ENCODE results near the gene KMT2D. TPM values are rescaled to one million over a fixed set of nuclear protein-coding genes. Genes with fewer than 3 reads are reported as not detected.

The KMT2D gene
- total RNA-seq, 3 donors from 2014 or later (not counting 1 experiment from before 2014, with no cell fraction given) = 164 to 186 (median 182) TPM

DNA sequence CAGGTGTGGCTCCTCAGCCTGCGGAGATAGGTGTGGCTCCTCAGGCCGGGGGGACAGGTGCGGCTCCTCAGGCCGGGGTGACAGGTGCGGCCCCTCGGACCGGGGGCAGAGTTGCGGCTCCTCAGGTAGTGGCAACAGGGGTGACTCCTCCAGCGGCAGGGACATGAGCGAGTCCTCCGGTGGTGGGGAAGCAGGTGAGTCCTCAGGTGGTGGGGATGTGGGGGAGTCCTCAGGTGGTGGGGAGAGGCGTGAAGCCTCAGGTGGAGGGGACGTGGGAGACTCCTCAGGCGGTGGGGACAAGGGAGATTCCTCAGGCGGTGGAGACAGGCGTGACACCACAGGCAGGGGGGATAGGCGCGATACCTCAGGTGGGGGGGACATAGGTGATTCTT is 9.2 kb downstream of the KMT2D start:
- 96% methylated on average over 18 of the region's 18 CpGs for WGBS (ENCODE audit: insufficient coverage)
- Histone ChIP-seq H3K27ac (ENCODE audit: low read length) (no peak overlapping the region), H3K36me3 (ENCODE audit: control insufficient read depth, insufficient read depth, low read length) (peaks cover 85% of the 10 kb centered on the region), H3K9me3 (ENCODE audit: control insufficient read depth, insufficient read depth, low read length) (no peaks in the 10 kb centered on the region), H3K4me3 (ENCODE audit: low read length) (no peak overlapping the region), H3K27me3 (ENCODE audit: control insufficient read depth, insufficient read depth, low read length) (no peaks in the 10 kb centered on the region), H3K4me1 (ENCODE audit: control insufficient read depth, insufficient read depth, low read length) (peaks cover 15% of the 10 kb centered on the region)
- intact Hi-C loops (cut with micrococcal nuclease) = no loop called here
- DNase-seq (no peak), ATAC-seq (no peak)
- TF ChIP-seq, protein P1, sequence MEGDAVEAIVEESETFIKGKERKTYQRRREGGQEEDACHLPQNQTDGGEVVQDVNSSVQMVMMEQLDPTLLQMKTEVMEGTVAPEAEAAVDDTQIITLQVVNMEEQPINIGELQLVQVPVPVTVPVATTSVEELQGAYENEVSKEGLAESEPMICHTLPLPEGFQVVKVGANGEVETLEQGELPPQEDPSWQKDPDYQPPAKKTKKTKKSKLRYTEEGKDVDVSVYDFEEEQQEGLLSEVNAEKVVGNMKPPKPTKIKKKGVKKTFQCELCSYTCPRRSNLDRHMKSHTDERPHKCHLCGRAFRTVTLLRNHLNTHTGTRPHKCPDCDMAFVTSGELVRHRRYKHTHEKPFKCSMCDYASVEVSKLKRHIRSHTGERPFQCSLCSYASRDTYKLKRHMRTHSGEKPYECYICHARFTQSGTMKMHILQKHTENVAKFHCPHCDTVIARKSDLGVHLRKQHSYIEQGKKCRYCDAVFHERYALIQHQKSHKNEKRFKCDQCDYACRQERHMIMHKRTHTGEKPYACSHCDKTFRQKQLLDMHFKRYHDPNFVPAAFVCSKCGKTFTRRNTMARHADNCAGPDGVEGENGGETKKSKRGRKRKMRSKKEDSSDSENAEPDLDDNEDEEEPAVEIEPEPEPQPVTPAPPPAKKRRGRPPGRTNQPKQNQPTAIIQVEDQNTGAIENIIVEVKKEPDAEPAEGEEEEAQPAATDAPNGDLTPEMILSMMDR (IDR thresholded peaks at IDR 0.05) = no peak
- peak overlapping the region; percentile 48 to 57 for H3K27ac Mint-ChIP-seq
- H3K36me3 Mint-ChIP-seq = peaks cover 15% of the 10 kb centered on the region
- no peak overlapping the region for H3K4me3 Mint-ChIP-seq
- no peaks in the 10 kb centered on the region for H3K9me3 Mint-ChIP-seq
- H3K4me1 Mint-ChIP-seq = peaks cover 25 to 47% of the 10 kb centered on the region in 2 donors
- no peaks in the 10 kb centered on the region for H3K27me3 Mint-ChIP-seq (ENCODE audit: low read depth in 2 of 2)

DNA sequence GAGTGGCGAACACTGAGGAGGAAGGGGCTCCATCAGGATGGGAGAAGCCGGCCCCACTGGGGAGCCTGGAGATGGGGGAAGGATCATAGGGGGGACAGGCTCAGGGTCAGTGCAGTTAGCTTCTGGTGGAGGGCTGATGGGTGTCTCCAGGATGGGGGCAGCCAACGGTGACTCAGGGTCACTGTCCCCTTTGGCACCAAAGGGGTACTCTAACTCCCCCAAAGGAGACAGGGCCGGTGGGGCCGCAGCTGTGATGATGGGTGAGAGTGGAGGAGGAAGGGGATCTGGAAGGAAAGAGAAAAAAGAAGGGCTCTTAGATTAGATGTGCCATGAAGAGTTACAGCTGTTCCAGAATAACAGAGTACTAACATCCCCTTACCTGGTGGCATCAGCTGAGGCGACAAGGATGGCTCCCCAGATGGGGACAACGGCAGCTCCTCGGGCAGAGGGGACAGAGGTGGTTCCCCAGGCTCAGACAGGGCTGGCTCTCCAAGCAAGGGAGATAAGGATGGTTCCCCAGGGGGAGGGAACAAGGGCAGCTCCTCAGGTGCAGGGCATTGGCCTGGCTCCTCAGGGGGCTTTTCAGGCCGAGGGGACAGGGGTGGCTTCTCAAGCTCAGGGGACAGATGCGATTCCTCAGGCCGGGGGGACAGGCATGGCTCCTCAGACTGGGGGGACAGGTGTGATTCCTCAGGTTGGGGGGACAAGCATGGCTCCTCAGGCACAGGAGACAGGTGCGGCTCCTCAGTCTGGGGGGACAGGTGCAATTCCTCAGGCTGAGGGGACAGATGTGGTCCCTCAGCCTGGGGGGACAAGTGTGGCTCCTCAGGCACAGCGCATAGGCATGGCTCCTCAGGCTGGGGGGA is 9.9 kb downstream of the KMT2D start:
- peaks cover 18 to 40% of the 10 kb centered on the region in 2 donors for H3K4me1 Mint-ChIP-seq
- no peak overlapping the region for H3K27ac ChIP-seq (ENCODE audit: low read length)
- intact Hi-C loops (cut with micrococcal nuclease) = no loop called here
- ATAC-seq = no peak
- peaks cover 92% of the 10 kb centered on the region for H3K36me3 ChIP-seq (ENCODE audit: control insufficient read depth, insufficient read depth, low read length)
- peaks cover 10% of the 10 kb centered on the region for H3K4me1 ChIP-seq (ENCODE audit: control insufficient read depth, insufficient read depth, low read length)
- no peaks in the 10 kb centered on the region for H3K27me3 ChIP-seq (ENCODE audit: control insufficient read depth, insufficient read depth, low read length)
- no peak for DNase-seq
- H3K4me3 Mint-ChIP-seq = no peak overlapping the region
- H3K4me3 ChIP-seq (ENCODE audit: low read length) = no peak overlapping the region
- peak overlapping the region in 1 of 2 donors; percentile 69 for H3K27ac Mint-ChIP-seq
- TF ChIP-seq, protein P1 (IDR thresholded peaks at IDR 0.05) = no peak
- no peaks in the 10 kb centered on the region for H3K27me3 Mint-ChIP-seq (ENCODE audit: low read depth in 2 of 2)
- peaks cover 15% of the 10 kb centered on the region for H3K36me3 Mint-ChIP-seq
- no peaks in the 10 kb centered on the region for H3K9me3 ChIP-seq (ENCODE audit: control insufficient read depth, insufficient read depth, low read length)
- WGBS (ENCODE audit: insufficient coverage) = 92% methylated on average over 13 of the region's 13 CpGs
- H3K9me3 Mint-ChIP-seq = no peaks in the 10 kb centered on the region

DNA sequence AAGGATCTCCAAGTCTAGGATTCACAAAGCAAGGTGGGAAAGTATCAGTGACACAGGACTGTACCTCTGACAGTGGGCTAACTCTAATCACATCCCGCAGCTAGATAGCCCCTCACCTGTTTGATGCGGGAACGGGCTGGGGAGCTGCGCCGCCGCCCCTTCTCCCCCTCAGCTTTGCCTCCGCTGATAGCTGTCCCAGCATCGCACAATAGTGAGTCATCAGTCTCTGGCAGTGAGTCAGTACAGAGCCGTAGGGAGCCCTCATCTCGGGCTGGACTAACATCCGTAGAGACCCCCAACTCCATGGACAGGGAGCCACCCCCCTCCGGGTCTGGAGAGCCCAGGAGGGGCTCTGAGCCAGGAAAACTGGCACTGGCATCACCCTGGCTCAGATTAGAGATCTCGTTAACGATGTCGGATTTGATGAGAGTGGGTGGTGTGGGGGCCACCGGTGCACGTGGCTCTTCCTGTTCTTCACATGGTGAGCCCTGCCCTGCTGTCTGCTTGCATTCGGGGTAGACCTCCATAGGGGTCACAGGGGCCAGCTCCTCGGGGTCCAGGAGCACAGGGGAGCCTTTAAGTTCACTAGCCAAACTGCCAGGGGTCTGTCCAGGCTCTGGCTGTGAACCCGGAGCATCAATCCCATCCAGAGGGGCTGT is 10.9 kb downstream of the KMT2D start:
- Mint-ChIP-seq H3K4me1 (peaks cover 8 to 31% of the 10 kb centered on the region in 2 donors), H3K27ac (peak overlapping the region in 1 of 2 donors; percentile 69), H3K9me3 (no peaks in the 10 kb centered on the region), H3K4me3 (no peak overlapping the region), H3K27me3 (ENCODE audit: low read depth in 2 of 2) (no peaks in the 10 kb centered on the region), H3K36me3 (peaks cover 15% of the 10 kb centered on the region)
- H3K27ac ChIP-seq (ENCODE audit: low read length) = no peak overlapping the region
- H3K9me3 ChIP-seq (ENCODE audit: control insufficient read depth, insufficient read depth, low read length) = no peaks in the 10 kb centered on the region
- H3K4me3 ChIP-seq (ENCODE audit: low read length) = no peak overlapping the region
- no peaks in the 10 kb centered on the region for H3K27me3 ChIP-seq (ENCODE audit: control insufficient read depth, insufficient read depth, low read length)
- peaks cover 2% of the 10 kb centered on the region for H3K4me1 ChIP-seq (ENCODE audit: control insufficient read depth, insufficient read depth, low read length)
- DNase-seq (no peak), ATAC-seq (no peak)
- 96% methylated on average over 20 of the region's 20 CpGs for WGBS (ENCODE audit: insufficient coverage)
- intact Hi-C loops (cut with micrococcal nuclease) = no loop called here
- peaks cover 94% of the 10 kb centered on the region for H3K36me3 ChIP-seq (ENCODE audit: control insufficient read depth, insufficient read depth, low read length)
- TF ChIP-seq, protein P1 (IDR thresholded peaks at IDR 0.05) = no peak

All from natural killer cell (primary cell).